HG02885 (cell line): ENCODE measurements around the gene NACA.

Experiments used
- ATAC-seq: cut with Tn5 transposase; IDR thresholded peaks from one replicate; pipeline ENCODE4 v1.9.1; 2021; ENCODE audit warnings: mild to moderate bottlenecking; ENCODE audit not compliant: unreplicated experiment, poor library complexity

The NACA gene

DNA sequence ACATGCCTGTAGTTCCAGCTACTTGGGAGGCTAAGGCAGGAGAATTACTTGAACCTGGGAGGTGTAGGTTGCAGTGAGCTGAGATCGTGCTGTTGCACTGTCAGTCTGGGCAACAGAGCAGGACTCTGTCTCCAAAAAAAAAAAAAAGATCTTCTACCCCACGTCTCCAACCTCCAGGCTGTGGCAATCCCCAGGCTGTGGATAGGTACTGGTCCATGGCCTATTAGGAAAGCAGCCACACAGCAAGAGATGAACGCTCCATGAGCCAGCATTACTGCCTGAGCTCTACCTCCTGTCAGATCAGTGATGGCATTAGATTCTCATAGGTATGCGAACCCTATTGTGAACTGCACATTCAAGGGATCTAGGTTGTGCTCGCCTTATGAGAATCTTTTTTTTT lies 30.9 kb downstream of the NACA start:
- ATAC-seq = no peak

DNA sequence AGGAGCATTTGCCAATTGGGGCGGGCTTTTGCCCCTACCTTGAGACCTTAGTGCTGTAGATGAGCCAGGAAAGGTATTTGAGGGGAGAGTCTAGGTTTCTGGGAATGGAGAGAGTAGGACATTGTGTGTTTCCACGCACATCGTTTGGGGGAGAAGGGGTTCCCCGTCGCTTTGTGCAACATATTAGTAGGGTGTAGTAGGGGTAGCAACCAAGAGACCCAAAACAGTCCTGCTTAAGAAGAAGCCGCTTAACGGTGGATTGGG lies 36.3 kb downstream of the NACA start:
- no peak for ATAC-seq

DNA sequence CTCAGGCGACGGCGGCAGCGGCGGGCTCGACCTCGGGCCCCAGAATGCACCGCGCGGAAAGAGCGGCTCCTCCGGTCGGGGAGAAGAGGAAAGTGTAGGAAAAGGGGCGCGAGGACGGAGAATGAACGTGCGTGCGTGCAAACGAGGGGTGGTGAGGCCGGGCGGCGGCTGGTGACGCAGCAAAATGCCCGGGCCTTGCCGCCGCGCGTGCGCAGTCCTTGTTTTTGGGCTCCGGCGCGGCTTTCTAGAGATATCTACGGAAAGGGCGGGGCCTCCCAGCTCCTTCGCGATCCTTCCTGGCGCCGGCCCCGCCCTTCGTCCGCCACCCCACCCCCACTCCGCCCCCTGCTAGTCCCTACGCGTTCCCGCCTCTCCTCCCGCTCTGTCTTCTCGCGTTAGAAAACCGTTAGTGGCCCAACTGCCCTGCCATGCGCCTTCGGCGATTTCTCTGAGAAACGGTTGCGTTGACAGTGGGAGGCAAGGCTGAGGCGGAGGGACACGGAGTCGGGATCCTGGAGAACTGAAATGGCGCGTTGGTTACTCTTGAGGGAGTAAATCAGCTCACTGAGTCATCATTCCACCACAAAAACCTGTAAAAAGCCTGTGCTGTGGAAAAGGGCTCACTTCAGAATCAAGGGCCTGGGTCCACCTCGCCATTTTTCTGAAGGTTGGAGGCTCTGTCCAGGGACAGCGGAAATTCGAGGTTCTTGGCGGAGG lies 36.8 kb downstream of the NACA start, which contains the start of gene PTGES3:
PTGES3 (minus strand) TSS at position 156 of the 717 bp plus-strand sequence. CDS start 285 bp downstream, outside the sequence.
- peak; percentile 69 for ATAC-seq

DNA sequence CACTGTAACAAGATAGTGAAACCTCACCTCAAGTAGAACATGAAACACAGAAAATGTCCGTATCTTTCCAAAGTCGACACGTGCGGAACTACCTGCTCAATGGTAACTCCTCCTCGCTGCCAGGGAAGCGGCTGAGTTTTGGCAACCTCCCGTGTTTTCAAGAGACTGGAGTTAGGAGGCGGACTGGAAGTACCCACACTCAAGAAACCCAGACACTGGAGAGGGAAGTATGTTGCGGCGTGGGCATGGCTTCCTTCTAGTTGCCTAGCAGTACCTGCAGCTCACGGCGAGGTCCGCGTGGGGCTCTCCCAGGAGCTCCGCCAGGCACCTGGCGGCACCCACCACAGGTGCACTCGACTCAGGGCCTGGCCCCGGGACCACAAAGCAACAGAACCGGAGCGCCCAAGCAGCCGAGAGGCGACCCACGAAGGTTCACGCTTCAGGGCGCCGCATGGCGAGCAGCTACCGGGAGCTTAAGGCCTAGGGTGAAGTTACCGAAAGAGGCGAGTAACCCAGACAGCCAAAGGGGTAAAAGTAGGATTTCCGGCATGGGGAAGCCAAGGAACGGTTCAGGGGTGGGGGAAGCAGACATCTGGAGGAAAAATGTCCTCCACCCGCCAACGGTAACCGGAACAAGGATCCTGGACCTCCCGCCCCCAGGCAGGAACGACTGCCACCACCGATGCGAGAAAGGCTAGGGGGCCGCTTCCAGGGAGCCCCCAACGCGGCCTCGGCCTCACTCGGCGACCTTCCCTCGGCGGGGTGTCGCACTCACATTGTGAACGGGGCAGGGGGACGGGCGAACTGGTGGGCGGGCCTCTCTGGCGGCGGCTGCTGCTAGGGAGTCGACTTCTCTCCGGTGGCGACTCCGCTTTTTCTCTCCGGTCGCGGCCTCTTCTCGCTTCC lies 37.6 kb downstream of the NACA start:
- ATAC-seq = no peak

DNA sequence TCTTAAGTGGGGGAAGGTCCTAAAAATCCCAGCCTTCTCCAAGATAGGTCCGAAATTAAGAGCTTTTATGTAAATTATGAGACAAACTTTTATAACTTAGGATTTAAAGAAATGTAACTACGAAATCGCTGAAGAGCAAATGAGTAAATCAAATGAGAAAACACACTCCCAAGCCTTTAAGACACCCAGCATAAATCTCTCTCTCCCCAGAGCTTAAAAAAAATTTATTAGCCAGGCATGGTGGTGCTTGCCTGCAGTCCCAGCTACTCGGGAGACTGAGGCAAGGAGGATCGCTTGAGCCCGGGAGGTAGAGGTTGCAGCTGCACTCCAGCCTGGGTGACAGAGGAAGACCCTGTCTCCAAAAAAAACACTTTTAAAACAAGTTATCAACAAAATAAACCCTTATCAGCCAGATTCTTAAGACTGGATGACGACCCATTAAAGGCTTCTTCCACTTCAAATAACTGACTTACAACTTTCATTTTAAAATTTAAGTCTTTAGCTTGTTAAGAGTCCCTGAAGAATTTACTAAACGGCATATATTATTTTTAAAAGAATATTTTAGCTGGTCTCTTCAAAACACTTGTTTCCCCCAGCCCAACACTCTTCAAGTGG lies 40.2 kb downstream of the NACA start:
- no peak for ATAC-seq

DNA sequence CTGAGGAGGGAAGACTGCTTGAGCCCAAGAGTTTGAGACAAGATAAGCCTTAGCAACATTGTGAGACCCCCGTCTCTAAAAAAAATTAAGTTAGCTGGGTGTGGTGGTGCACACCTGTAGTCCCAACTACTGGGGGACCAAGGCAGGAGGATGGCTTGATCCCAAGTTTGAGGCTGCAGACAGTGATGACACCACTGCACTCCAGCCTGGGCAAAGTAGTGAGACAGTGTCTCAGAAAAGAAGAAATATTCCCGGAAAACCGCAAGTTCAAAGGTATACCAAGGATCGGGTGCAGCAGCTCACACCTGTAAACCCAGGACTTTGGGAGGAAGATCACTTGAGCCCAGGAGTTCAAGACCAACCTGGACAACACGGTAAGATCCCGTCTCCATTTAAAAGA lies 42.8 kb downstream of the NACA start:
- no peak for ATAC-seq

DNA sequence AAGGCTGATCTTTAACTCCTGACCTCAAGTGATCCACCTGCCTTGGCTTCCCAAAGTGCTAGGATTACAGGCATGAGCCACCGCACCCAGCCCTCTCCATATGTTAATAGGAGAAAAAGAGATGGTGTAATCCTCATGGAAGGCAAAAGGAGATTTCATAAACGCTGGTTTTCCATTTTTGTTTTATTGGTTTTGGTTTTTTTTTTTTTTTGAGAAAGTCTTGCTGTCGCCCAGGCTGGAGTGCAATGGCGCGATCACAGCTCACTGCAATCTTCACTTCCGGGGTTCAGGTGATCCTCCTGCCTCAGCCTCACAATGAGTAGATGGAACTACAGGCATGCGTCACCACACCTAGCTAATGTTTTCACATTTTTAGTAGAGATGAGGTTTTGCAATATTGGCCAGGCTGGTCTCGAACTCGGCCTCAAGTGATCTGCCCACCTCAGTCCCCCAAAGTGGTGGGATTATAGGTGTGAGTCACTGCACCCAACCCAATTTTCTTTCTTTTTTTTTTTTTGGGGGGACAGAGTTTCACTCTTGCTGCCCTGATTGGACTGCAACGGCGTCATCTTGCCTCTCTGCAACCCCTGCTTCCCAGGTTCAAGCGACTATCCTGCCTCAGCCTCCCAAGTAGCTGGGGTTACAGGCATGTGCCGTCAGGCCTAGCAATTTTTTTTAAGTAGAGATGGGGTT lies 45.1 kb downstream of the NACA start:
- ATAC-seq = no peak

DNA sequence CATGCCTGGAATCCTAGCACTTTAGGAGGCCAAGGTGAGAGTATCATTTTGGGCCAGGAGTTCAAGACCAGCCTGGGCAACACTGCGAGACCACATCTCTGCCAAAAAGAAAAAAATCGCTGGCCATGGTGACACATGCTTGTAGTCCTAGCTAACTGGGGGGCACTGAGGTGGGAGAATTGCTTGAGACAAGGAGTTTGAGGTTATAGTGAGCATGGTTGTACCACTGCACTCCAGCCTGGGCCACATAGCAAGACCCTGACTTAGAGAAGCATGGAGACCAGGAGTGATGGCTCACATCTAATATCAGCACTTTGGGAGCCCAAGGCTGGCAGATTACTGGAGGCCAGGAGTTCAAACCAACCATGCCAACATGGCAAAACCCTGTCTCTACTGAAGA lies 46.2 kb downstream of the NACA start:
- ATAC-seq = no peak

DNA sequence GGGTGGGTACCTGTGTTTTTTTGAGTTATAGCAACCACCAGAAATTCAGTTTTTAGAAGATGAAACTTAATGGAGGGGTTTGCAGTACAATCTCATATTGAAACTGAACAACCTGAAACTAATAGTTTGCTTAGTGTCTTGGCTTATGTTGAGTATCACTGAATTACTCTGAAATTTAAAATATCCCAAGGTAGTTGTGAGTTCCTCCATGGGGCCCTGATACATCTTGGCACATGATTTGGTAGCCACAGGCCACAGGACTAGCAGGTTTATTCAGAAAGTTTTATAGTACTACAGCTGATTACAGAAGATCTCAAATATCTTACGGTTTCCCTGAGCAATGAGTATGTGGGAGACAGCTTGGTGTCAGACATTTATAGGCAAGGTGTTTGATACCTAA lies 47.4 kb downstream of the NACA start:
- ATAC-seq = peak; percentile 50

DNA sequence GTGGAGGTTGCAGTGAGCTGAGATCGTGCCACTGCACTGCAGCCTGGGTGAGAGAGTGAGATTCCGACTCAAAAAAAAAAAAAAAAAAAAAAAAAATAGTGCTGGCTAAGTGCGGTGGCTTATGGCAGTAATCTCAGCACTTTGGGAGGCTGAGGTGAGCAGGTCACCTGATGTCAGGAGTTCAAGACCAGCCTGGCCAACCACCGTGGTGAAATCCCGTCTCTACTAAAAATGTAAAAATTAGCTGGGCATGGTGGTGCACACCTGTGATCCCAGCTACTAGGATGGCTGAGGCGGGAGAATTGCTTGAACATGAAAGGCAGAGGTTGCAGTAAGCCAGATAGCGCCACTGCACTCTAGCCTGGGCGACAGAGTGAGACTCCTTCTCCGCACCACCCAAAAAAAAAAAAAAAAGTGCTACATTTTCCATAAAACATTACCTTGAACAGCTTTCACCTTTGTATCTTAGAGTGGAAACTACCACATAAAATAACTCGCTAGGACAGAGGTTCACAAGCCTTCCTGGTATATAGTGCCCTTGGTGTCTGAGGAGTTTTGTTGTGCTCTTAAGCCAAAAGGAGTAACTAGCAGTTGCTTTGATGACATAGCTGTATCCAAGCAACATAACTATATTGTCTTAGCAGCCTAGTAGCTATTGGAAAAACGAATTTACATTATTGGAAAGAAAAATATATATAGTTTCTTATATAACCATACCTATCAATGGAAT lies 48.1 kb downstream of the NACA start:
- no peak for ATAC-seq

DNA sequence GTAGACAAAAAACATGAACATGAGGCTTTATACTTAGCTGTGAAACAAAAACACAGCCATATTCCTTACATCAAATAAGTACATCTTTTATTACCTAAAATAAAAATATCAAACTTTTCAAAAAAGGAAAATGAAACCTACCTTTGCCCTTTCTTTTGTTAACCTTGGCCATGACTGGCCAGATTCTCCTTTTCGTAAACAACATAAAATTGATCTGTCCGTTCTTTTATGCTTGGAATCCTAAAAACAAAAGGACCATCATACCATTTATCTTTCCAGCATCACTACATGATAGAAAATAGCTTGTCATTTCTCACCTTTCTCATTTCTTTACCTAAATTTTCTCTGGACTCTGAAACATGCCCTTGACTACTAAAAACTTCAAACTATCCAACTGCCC lies 53.5 kb downstream of the NACA start:
- no peak for ATAC-seq

DNA sequence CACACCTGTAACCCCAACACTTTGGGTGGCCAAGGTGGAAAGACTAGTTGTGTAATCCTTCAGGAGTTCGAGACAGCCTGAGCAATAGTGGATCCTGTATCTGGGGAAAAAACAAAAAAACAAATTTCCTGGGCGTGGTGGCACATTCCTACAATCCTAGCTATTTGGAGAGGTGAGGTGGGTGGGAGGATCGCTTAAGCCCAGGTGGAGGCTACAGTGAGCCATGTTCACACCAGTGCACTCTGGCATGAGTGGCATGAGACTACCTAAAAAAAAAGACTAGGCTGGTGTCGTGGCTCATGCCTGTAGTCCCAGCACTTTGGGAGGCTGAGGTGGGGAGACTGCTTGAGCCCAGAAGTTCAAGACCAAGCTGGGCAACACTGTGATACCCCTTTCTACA lies 54.3 kb downstream of the NACA start:
- ATAC-seq = no peak

DNA sequence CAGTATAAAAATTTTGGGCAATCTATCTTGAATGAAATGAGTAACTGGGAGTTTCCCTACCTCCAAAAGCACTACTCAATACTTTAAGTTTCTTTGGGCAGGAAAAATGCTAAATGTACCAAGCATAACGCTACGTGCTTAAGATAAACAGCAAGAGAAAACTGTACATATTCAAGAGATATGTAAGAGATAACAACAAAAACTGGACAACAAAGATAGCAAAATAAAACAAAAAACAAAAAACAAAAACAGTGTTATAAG lies 57.0 kb downstream of the NACA start:
- no peak for ATAC-seq
